GM04504 (cell line): ENCODE data around the gene CDH4.

Experiments
- DNase-seq: peaks from one replicate; pipeline ENCODE4 v3.0.0-alpha.2; 2012; ENCODE audit warnings: low read depth

The CDH4 gene

DNA sequence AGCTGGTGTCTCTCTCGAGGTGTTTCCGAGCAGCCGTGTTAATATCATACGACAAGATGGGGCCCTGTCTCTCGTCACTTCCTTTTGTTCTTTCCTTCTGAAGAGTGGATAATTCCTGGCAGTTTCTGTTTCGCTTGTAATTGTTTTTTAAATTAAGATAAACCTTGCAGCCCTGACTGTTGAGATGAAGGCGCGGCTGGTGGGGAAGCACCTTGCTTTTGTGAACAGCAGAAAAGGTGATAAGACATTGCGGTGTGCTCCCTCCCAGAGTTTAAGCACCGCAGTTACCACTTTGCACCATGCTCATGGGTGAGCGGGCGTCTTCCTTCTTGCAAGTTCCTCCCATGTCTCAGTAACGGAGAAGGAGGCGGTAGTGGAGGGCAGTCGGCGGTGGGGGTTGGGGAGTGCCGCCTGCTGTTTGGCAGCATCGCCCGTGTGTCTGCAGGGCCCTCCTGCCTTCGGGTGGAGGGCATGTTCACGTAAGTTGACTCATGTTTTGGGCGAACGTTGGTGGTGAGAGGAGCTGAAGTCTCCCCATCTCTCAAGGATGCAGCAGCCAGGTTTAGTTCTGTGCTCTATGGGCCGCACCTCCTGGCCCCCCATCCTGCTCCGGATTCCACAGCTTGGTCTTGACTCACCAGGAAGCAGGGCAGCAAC lies 467.8 kb downstream of the CDH4 start:
- DNase-seq = no peak

DNA sequence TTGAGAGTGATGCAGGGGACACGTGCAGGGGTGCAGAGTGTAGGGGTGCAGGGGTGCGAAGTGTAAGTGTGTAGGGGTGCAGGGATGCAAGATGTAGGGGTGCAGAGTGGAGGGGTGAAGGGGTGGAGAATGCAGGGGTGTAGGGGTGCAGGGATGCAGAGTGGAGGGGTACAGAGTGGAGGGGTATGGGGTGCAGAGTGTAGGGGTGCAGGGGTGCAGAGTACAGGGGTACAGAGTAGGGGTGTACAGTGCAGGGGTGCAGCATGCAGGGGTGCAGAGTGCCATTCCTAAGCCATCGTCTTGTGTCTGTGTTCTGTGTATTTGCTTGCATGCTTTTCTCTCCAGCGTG lies 468.3 kb downstream of the CDH4 start:
- DNase-seq = no peak

DNA sequence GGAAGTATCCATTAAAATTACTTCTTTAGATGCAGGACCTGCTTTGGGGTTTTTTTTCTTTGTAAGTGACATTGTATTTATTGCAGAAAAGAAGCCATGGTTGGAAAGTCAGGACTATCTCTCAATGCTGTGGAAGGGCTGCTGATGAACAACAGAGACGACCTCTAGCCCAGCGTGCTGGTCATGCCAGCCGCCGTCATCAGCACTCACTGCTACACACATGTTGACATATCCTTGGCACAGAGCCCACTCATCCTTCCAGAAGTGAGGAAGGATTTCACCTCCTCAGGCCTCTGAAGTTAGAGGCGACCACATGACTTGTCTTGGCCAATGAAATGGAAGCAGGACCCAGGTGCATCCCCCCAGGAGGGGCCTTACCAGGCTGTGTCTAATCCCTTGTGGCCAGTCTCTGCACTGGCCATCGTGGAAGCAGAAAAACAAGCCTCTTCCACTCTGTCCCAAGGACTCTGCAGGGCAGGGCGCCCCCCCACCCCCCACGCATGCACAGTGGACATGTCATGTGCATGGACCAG lies 470.2 kb downstream of the CDH4 start:
- no peak for DNase-seq

DNA sequence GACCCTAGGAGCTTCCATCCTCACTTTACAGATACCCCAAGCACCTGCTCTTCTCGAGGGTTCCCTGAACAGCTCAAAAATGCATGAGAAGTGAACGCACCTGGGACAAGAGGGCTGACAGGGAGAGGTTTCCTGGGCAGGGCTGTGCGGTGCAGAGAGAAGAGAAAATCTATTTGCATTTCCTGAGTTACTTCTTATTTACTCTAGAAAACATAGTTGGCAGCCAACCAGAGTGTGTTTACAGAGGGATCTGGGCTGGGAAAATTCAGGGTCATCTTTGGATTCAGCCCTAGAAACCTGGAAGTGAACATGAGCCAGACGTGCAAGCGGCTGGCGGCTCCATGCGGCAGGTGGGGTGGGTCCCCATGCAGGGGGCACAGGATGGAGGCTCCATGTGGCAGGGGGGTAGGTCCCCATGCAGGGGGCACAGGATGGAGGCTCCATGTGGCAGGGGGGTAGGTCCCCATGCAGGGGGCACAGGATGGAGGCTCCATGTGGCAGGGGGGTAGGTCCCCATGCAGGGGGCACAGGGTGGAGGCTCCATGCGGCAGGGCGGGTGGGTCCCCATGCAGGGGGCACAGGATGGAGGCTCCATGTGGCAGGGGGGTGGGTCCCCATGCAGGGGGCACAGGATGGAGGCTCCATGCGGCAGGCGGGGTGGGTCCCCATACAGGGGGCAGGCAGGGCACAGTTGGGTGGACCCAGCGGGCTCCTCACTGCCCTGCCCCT lies 471.6 kb downstream of the CDH4 start:
- DNase-seq = no peak

DNA sequence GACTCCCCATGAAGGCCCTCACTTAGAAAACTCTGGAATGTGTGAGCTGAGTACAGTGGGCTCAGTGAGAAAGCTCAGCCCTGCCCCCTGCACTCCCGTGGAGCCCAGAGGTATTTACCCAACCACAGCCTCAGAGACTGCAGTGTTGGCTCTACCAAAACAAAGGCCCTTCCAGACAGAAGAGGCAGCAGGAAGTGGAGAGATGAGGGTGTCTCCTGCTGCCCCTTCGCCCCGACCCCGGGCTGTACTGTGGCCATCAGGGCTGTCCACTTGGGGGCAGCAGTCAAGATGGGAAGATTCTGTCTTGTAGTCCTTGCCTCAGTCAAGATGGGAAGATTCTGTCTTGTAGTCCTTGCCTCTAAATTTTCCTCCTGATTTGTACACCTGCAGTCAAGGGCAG lies 472.3 kb downstream of the CDH4 start:
- no peak for DNase-seq

DNA sequence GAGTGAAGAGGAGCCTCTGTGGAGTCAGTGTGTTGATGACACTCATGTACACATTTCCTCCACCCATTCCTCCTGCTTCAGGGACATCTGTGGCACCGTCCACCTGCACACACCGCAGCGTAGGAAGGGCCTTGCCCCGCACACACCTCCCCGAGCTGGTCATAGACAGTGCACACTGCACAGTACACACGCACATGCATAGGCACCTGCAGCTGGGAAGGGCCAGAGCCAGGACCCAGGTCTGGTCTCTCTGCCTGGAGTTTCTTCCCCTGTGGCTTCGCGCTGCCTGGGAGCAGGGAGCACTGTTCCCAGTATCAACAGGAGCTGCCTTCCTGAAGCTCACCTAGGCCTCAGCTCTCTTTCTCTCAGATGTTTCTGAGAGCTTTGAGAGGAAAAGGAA lies 473.1 kb downstream of the CDH4 start:
- DNase-seq = no peak

DNA sequence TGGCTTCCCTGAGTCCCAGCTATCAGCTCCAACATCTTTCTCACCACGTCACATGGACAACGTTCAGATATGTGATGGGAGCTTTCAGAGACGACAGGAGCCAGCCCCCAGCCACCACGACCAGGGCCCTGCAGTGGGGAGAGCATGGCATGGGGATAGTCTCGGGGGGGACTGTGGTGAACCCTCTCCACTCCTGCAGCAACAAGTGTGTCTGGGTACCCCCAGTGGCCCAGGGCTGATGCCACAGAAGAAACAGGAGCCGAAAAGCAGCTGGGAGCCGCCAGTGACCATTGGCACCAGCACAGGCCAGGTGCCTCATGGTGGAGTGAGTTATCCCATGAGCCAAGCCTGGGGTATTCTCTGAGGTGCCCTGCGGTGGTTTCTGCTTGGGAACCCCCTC lies 473.9 kb downstream of the CDH4 start:
- no peak for DNase-seq

DNA sequence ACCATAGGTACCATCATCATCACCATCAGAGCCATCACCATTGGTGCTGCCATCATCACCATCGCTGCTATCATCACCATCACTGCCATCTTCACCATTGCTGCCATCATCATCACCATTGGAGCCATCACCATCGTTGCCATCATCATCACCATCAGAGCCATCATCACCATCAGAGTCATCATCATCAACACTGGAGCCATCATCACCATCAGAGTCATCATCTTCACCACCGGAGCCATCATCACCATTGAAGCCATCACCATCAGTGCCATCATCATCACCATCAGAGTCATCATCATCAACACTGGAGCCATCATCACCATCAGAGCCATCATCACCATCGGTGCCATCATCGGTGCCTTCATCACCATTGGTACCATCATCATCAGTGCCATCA lies 474.9 kb downstream of the CDH4 start:
- no peak for DNase-seq

DNA sequence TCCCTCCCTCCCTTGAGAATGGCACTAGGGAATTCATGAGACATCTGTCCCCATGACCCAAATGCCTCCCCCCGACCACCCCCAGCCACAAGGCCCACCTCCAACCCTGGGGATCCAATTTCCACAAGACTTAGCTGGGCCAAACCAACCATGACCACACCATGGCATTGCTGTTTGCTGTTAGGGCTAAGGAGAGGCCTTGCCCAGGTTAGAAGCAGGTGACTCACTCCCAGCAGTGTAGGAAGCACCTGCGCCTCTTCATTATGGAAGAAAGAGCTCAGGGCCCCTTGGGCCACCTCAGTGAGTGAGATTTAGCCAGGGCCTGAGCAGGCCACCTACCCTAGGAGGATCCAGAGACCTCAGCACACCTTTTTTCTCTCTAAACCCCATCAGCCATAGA lies 475.7 kb downstream of the CDH4 start:
- no peak for DNase-seq

DNA sequence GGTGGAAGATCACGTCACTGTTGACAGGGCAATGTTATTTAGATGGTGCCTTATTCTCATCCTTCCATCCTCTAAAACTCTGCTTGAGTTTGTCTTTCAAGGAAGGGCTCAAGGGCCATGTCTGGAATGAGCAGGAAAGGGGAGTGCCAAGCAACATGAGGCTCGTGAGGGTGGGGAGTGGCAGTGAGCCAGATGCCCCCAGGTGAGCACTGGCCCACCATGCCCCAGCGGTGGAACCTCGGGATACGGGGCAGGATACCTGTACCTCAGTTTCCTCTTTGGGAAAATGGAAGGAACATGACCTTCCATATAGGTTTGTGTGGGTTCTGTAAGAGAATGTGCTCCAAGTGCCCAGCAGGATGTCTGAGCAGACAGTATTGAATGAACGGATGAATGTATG lies 476.3 kb downstream of the CDH4 start:
- no peak for DNase-seq

DNA sequence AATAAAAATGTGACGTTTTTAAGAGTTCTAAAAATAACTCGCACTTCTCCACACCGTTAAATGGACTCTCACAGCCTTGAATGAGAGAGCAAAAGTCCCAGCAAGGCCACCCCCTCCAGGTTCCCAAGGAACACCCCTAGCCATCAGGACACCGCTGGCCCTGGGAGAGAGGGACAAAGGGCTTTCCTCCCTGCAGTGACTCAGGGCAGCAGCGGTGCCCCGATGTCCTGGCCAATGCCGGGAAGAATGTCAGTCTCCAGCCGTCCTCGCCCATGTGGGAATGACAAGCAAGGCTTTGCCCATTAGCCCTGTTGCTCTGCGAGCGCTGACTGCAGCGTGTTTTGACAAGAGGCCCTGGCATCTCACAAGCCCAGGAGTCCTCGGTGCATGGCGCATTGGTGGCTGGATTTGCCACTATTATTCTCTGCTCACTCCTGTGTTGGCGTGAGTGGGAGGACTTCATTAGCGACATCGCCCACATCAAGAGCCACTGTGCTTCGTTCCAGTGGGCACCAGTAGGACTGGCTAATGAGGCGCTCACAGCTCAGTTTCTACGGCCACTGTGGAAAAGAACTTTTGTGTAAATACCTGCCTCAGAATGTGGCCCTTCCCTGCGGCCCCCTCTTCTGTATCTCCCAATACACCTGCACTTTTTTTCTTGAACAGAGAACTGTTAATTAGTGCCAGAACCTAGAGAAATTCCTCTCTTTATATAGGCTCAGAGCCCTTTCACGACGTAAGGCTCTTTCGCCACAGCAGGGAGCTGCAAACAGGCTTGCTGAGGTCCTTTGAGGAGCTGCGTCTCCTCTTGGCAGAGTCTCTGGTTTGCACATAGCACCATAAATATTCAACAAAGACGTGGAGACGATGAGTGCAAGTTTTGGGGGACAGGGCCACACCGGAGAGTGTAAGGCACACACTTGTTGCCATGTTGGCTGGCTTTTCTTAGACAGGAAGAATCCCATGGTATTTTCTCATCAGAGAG lies 477.0 kb downstream of the CDH4 start:
- DNase-seq = no peak

DNA sequence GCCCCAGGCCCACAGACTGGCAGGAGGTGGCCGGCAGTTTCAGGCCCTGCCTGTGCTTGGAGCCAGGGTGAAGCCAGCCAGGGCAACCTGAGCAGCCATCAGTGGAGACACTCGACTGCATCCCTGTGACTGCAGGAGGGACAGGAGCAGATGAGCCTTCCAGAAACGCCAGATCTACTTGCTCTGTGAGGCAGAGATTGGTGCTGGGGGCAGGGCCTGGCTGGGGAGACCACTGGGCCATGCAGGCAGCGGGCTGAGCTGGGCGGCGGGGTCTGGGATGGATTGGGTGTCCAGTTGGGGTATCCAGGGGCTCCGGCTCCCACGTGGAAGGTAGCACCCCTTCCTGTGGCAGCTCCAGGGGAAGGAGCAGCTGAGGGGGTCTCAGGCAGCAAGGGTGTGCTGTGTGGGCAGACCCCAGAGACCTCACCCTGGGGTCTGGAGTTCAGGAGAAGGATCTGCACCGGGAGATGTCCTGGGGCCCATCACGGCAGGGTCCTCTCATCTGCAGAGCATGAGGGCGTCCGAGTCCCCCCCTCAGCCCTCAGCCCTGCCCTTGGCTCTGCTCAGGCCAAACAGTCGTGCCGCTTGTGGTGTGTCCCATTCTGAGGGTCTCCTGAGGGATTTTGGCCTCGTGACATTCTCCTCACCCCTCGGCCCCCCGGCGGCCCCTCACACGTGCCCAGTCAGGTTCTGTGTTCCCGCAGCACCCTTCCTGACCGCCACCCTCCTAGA lies 478.7 kb downstream of the CDH4 start:
- DNase-seq = no peak

DNA sequence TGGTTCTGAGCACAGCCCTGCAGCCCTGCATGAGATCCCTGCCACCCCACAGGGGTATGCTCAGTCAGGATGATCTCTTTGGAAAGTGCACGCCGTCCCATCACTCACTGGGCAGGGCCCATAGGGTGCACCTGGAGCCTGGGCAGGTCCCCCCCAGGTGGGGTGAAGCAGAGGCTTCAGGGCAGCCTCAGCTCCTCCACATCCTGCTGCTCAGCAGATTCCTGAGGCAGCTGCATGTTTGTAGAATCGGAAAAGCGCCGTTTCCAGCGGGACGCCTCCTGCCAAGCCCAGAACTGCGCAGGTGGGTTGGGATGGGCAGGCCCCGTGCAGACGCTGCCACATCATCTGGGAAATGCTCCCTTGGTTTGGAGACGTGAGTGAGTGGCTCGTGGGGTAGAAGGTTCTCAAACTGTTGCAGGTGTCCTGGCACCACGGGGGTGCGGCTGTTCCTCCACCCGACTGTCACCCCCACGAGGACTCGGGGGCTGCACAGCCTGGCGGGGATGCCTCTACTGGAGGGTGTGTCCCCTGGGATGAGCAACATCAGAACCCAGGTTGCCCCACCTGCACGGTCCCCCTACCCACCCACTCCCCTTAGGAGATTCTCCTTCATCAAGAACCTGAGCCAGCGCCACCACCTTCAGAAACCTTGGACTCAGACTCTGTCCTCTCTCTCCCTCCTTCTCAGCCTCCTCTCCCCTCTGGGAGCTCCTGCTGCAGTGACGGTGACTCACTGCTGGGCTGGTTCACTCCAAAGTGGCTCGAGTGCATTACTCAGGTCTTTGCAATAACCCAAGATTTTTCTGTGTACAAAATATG lies 479.5 kb downstream of the CDH4 start:
- peak; percentile 20 for DNase-seq

DNA sequence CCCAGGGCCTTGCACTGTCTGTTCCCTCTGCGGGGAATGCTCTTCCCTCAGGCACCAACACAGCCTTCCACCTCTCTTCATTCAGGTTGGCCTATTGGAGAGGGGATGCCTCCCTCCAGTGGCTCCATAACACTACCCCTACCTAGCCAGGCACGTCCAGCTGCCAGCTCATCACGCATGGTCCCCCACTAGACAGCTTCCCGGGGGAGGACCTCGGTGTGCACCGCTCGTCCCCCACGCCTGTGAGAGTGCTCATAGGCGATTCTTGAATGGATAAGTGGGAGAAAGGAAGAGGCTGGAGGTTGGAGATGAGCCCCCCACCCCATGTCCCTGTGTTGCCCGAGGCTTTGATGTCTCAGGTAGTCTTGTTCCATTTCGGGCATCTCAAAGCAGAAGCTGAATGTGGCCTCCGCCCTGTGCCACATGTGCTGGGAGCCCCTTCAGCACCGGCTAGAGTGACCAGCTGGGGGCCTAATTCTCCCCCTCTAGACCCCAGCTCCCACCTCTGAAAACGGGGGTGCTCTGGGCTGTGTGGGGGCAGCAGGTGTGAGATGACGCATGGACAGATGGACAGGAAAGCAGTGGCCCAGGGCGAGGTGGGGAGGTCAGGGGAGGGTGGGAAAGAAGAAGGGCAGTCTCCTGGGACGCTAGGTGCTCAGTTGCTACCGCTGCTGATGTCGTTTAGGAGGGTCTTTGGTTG lies 480.6 kb downstream of the CDH4 start:
- no peak for DNase-seq

DNA sequence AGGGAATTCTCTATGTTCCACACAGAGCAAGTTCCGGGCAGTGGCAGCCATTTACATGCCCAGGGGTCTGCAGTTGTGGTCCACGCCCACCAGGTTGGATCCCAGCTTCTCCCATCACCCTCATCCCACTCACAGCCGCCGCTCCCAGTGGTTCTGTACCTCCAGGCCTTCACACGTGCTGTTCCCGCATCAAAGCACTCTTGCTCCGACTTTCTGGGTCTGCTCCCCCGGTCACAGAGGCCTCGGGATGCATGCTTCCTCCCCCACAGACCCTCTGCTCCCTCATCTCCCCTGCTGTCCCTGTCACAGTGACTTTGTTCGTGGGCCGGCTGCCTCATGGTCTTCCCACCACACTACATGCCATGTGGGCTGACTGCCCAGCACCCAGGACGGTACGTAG lies 481.2 kb downstream of the CDH4 start:
- no peak for DNase-seq

DNA sequence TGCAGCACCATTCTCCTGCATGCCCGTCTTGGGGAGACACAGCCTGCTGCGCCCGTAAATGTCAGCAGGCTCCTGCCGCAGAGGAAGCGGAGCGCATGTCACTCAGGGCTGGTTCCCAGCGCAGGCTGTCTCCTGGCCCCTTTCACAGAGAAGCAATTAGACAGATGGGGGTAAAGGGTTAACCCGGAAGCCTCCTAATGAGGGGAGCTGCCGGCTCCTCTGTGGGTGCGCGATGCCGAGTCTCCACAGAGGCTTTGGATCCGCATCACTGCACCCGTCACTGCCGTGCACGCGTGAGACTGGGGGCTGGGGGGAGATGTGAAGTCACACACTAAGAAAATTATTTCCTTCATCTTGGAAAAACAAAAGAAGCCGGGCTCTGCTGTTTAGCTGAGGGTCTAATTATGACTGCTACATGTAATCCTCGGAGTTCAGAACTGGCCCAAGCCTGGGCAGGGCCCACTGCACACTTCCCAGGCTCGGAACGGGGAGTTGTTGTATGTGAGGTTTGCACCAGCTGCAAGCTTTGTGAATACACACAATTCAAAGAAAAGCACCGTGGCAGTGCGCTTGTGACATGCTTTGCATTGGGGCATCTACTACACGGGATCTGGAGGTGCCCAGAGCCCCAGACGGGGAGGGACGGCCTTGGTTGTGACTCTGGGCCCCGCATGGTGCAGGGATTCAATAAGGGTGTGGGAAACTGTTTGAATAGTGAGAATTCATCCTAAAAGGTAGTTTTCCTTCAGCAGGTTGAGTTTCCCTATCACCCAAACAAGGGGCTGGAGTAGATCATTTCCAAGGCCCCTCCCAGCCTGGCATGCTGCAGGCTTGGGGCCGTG lies 482.1 kb downstream of the CDH4 start:
- DNase-seq = no peak

DNA sequence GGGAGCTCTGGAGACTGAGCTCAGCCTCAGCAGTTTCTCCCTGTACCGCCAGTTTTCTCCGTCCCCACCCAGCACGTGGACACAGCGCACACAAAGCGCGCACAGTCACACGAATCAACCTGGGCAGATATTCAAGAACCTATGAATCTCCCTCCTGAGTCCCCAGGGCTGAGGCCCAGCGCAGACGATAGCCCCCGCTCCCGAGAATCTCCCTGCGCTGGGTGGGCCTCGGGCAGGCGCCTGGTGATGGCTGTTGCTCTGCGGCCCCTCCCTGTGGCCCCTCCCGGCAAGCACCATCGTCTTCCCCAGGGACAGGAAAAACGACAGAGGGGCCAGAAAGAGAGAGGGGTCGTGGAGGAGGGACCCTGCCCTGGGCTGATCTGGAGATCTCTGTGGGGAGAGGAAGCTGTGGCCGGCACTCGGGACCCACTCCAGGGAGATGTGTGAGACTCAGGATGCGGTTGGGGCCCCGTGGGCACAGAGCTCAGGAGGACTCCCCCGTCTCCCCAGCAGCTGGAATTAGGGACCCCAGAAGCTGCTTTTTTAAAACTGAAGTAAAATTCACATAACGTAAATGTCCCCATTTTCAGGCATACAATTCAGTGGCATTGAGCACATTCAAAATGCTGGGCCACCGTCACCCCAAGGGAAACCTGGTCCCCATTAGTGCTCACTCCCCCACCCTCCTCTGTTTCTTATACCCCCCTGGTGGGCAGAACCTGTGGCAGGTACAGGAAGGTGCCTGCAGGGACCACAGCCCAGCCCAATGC lies 482.9 kb downstream of the CDH4 start:
- DNase-seq = no peak

DNA sequence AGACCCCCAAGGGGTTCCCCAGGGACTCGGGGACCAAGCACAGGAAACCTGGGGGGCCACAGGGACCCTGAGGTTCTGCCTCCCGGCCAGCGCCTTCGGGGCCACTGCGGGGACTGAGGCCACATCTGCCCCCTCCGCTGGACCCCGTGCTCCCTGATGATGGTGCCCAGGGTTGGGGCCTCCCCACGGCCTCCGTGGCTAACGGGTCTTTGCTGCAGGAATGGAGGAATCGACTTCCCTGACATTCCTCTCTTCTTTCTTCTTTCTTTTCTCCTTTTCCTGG lies 483.4 kb downstream of the CDH4 start:
- no peak for DNase-seq
